ENCODE data around the gene MET.

MET gene

GRCh38 chr7:116786791-116787443, 114.9 kb downstream of the MET start:
- no peak for DNase-seq

- DNase-seq: no peak
Observed at GRCh38 chr7:116787881-116788280, 115.9 kb downstream of the MET start.

DNA sequence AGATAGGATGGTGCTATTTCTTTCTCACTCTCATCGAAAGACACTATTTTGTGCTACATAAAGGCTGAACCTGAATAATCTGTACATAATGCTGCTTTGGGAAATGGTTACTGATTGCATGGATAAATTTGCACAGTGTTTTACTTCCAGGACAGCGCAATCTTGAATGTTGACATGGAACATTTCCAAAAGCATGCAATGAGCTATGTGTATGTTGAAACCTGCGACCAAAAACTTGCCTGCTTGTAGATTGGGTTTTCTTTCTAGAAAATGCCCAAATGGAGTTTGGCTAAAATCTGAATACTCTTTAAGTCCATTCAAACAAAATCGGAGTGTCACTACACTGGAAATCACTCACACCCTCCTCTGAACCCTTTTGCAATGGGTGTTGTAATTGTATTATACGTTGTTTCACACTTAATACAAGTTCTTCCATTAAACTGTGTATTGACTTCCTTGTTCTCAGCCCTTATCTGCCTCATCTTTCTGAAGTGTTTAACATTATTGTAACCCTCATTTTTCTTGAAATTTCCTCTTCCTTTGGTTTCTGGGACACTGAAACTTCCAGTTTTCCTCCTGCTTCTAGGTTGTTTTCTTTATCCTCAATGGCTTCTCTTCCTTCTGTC, 116.7 kb downstream of the MET start:
- no peak for DNase-seq

DNA sequence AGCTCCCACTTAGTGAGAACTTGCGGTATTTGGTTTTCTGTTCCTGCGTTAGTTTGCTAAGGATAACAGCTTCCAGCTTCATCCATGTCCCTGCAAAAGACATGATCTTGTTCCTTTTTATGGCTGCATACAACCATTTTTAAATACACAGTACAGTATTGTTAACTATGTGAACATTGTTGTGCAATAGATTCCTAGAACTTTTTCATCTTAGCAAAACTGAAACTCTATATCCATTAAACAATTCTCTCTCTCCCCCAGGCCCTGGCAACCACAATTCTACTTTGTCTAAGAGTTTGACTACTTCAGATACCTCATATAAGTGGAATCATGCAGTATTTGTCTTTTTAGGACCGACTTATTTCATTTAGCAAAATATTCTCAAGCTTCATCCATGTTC, 118.0 kb downstream of the MET start:
- no peak for DNase-seq

GRCh38 chr7:116792813-116793212, 120.8 kb downstream of the MET start:
- DNase-seq: no peak

GRCh38 chr7:116793795-116794340, 121.9 kb downstream of the MET start:
- DNase-seq: no peak

DNA sequence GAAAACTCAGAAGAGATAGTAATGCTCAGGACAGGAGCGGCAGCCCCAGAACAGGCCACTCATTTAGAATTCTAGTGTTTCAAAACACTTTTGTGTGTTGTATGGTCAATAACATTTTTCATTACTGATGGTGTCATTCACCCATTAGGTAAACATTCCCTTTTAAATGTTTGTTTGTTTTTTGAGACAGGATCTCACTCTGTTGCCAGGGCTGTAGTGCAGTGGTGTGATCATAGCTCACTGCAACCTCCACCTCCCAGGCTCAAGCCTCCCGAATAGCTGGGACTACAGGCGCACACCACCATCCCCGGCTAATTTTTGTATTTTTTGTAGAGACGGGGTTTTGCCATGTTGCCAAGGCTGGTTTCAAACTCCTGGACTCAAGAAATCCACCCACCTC, 124.5 kb downstream of the MET start:
- DNase-seq: no peak

- DNase-seq: no peak
Observed at GRCh38 chr7:116797612-116798011, 125.6 kb downstream of the MET start.

GRCh38 chr7:116798232-116798631, 126.2 kb downstream of the MET start:
- no peak for DNase-seq

DNA sequence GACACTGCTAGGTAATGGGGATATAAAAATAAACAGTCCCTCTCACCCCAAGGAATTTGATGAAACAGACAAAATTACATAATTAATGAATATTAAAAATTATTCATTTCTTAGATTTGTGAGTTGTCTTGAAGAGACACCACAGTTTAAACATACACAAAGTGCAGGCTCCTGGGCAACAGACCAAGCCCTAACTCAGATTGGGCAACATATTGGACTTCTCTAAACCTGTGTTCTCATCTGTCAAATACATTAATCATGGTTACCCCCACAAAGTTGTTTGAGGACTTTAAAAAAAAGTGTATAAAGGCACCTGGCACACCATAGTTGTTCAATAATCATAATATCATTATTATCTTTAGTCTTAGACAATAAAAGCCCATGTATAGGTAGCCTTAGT, 127.9 kb downstream of the MET start:
- DNase-seq: no peak

DNA sequence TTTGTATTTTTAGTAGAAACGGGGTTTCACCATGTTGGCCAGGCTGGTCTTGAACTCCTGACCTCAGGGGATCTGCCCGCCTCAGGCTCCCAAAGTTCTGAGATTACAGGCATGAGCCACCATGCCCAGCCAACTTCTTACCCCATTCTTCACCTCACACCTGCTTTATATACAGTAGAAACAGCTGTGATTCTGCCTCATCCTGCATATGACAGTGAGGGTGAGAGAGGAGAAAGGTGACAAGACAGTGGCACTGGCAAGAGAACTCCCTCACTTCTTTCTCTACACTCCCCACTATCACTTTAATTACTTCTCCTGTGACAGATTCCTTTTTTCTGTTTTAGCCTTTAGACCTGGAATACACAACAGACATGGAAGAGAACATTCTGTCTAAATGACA, 128.6 kb downstream of the MET start:
- DNase-seq: no peak

DNA sequence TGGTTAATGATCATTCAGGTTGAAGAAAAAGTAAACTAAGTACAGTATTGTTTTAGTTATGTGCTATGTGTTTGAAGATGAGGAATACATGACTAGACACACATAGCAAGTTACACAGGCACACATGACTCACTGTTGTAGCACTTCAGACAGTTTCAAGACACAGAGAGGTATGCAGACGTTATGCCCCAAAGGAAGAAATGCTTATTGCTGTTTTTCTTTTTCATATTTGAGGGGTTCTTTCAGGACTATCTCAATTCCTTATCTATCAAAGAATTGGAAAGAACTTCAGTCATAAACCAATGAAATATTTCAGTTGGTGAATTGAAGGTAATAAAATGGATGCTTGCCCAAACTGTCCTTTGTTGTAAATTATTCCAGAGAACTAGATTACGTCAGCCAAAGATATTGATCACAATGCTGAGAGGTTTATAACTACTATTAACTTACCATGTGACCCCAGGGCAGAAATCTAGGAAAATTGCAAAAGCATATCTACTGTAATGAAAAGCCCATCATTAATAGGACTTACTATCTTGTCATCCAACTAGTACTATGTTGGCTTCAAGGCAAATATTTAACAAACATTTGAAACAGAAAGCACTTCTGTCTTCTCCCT, 129.2 kb downstream of the MET start:
- DNase-seq: no peak

DNA sequence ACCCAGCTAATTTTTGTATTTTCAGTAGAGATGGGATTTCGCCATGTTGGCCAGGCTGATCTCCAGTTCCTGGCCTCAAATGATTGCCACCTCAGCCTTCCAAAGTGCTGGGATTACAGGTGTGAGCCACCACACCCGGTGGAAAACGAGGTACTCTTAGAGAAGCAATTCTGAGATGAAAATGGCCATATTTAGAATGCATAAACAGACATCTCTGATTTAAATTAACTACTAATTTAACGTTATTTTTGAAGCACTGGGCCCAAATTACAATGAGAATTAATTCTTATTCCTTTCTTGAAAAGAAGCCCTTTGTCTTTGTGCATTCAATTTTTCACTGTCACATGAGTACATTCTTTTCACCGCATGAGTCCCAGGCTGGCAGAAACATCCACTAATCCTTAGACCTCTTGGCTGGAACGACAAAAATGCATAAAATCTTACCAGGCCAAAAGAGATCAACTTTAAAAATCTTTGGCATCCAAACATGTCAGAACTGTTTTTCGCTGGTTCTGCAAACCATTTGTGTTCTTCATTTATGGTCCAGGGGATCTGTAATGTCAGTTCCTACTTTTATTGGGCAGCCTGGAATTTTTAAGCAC, 130.2 kb downstream of the MET start:
- no peak for DNase-seq

- DNase-seq: no peak
Observed at GRCh38 chr7:116802746-116803152, 130.8 kb downstream of the MET start.

GRCh38 chr7:116804471-116804870, 132.5 kb downstream of the MET start:
- no peak for DNase-seq

- no peak for DNase-seq
Observed at GRCh38 chr7:116805100-116805544, 133.1 kb downstream of the MET start.

DNA sequence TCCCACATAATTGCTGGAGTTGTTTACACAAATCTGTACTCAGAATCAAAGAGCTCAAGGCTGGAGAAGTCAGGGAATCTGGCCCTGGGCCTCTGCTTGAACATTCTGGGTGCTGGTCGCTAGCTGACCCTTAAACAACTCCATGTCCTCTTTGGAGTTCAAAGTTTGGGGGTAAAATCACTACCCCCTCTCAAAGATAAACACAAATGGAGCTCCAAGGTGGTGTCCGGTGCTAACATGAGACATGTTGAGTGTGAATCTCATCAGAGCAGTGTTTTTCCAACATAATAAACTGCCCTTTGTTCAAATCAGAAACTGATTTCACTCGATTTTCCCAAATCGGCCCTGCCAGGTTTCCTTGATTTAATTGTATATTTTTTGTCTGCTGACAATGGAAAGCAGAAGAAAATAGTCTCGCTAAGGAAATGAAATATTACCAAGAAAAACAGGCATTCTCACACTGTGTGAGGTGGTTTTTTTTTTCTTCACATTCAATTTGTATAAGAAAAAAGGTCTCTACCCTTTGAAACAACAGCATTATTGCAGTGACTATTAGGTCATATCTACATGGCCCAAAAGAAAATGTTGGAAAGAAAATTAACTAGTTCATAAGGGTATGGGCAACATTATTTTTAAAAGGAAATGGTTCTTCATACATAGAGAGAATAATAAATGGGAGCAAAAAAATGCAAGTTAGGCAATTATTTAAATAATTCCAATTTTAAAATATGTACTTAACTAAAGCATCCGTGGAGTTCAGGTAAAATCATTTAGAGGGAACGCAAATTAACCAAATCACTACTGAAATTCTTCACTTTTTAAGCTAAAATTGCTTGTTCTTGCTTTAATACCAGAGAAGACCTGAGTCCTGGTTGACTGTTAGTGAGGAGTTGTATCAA, 134.3 kb downstream of the MET start:
- no peak for DNase-seq

- DNase-seq: no peak
Observed at GRCh38 chr7:116807011-116807560, 135.1 kb downstream of the MET start.

DNA sequence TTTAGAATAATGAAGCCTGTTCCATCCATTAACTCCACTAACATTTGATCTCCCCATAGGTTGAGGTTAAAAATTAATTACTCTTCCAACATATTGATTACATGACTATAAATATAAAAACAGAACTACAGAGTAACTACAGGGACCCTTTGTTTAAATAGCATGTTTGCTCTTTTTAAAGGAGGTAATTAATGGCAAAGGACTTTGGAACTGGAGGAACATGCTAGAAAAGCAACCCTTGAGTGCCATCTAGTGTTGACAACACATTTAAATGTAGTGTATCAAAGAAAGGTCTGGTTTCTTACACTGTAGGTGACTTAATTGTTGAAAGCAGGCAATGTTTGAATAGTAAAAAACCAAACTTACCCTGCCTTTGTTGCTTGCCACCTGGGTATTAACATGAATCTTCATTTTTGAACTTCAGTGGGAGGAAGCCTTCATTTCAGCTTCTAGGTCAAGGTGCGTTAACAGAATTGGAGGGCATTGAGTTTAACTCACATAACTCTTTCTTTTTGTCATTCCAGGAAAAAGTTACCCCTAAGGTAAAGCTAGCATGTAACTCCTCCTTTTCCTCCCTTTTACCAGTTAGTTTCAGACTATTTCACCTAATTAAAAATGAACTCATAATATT, 137.8 kb downstream of the MET start:
- DNase-seq: peak; percentile 55

DNA sequence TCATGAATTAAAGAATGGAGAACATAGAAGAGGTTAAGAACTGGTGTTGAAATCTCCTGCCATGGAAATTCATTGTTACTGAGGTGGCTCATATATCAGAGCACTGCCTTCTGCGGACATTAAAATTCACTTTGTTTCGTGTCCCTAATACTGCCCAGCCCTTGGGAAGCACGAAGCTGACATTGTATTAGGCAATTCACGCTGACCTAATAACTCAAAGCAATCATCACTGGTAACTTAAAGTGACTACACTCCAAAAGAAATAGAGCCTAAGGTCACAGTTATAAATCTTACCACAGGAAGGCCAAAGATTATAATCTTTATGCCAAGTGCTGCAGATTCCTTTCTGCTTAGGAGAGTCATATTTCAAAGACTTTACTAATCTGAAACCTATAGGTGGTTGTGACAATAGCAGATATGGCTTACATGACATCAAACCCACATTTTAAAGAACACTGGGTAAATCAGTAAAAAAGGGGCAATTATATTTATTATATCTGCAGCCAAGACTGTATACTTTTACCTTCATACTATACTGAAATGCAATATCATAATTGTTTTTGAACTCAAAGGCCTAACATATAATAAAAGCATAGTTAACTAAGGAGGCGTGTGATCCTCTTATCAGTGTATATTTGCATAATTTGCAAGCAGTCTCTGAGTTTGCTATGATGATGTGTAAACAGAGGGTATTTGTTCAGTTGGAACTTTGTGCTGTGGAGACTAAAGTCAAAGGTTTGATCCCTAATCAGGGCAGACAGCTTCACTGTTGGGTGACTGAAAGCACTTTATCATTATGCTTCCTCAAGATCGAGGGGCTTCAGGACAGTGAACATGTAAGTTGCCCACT, 138.5 kb downstream of the MET start:
- no peak for DNase-seq

DNA sequence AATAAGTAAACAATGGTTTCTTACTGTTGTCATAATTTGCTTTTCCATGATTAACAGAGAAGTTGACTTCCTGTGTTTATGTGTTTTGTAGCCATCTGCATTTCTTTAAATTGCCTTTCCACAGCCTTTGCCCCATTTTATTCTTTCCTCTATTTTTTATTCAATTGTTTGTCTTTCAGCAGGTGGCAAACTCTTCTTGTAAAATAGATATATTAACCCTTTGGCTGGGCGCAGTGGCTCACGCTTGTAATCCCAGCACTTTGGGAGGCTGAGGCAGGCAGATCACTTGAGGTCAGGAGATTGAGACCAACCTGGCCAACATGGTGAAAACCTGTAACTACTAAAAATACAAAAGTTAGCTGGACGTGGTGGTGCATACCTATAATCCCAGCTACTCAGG, 139.8 kb downstream of the MET start:
- DNase-seq: no peak
